SJSA1 (cell line): ENCODE measurements around the gene CTCF. TPM values are rescaled to one million over a fixed set of nuclear protein-coding genes. Genes with fewer than 3 reads are reported as not detected.

Experiments
- DNase-seq, 2 experiments: peaks; one replicate each; pipeline ENCODE4 v3.0.0-alpha.2; 2015 to 2020; ENCODE audit warnings: low spot score in 2 of 2, low read depth in 1 of 2
- H3K27ac ChIP-seq: fragments of 250-450 bp; sonication (Bioruptor Pico); 2 replicates; pipeline ENCODE4 v1.5.1; 2020; ENCODE audit warnings: mild to moderate bottlenecking, moderate library complexity
- H3K27me3 ChIP-seq: fragments of 250-450 bp; sonication (Bioruptor Pico); replicated peaks from 2 replicates; pipeline ENCODE4 v1.5.1; 2020; ENCODE audit warnings: mild to moderate bottlenecking, moderate library complexity
- H3K36me3 ChIP-seq: fragments of 250-450 bp; sonication (Bioruptor Pico); 2 replicates; pipeline ENCODE4 v1.5.1; 2020; ENCODE audit warnings: mild to moderate bottlenecking
- H3K4me1 ChIP-seq: fragments of 250-450 bp; sonication (Bioruptor Pico); replicated peaks from 2 replicates; pipeline ENCODE4 v1.6.1; 2021; ENCODE audit warnings: mild to moderate bottlenecking
- H3K4me3 ChIP-seq: fragments of 250-450 bp; sonication (Bioruptor Pico); 2 replicates; pipeline ENCODE4 v1.5.1; 2020; ENCODE audit warnings: mild to moderate bottlenecking
- H3K9me3 ChIP-seq: fragments of 250-450 bp; sonication (Bioruptor Pico); replicated peaks from 2 replicates; pipeline ENCODE4 v1.5.1; 2020; ENCODE audit warnings: mild to moderate bottlenecking
- total RNA-seq: library from RNA; depleted of rRNA; stranded (reverse); fragments of >200 nt; shearing (Covaris generic); gene quantifications from 2 replicates; pipeline ENCODE4 v1.2.3, GENCODE V29; 2014

CTCF gene
- total RNA-seq, 1 experiment from 2014 or later: 39.1 TPM

GRCh38 chr16:67539691-67540635, 22.4 kb upstream of the CTCF start:
- Histone ChIP-seq H3K4me3 (no peak overlapping the region), H3K27ac (no peak overlapping the region), H3K36me3 (peaks cover 73% of the 10 kb centered on the region), H3K9me3 (0 out of 2 replicates have a peak, but pooled peaks cover 4% of the 10 kb centered on the region), H3K27me3 (no peaks in the 10 kb centered on the region), H3K4me1 (peaks cover 26% of the 10 kb centered on the region)
- no peak for DNase-seq

DNA sequence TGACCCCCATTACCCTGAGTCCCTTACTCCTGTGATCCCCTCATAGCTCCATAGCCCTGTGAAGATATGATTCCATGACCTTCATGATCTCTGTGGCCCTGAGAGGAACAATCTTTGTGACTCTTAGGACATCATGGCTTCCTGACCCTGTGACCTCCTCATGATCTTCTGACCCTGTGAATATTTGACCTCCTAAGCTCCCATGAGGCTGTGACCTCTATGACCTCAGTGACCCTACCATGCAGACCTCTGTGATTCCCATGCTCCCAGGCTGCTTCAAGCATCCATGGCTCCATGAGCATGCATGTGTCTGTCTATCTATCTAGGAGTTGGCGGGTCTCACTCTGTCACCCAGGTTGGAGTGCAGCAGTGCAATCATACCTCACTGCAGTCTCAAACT, 21.6 kb upstream of the CTCF start:
- no peaks in the 10 kb centered on the region for H3K27me3 ChIP-seq
- H3K9me3 ChIP-seq: 0 out of 2 replicates have a peak, but pooled peaks cover 4% of the 10 kb centered on the region
- H3K4me3 ChIP-seq: no peak overlapping the region
- no peak overlapping the region for H3K27ac ChIP-seq
- peaks cover 78% of the 10 kb centered on the region for H3K36me3 ChIP-seq
- DNase-seq: no peak
- H3K4me1 ChIP-seq: peaks cover 26% of the 10 kb centered on the region

DNA sequence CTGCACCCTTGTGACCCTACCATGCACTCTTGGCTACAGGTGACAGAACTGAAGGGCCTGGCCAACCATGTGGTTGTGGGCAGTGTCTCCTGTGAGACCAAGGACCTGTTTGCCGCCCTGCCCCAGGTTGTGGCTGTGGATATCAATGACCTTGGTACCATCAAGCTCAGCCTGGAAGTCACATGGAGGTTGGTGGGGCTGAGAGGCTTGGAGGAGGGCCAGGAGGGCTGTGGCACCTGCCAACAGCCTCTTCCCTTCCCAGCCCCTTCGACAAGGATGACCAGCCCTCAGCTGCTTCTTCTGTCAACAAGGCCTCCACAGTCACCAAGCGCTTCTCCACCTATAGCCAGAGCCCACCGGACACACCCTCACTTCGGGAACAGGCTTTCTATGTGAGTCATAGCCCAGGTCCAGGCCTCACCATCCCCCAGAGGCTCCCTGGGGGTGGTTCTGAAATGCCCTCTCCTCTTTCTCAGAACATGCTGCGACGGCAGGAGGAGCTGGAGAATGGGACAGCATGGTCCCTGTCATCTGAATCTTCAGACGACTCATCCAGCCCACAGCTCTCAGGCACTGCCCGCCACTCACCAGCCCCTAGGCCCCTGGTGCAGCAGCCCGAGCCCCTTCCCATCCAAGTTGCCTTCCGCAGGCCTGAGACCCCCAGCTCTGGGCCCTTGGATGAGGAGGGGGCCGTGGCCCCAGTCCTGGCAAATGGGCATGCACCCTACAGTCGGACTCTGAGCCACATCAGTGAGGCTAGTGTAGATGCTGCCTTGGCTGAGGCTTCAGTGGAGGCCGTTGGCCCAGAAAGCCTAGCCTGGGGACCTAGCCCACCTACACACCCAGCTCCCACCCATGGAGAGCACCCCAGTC, 20.7 kb upstream of the CTCF start:
- no peak overlapping the region for H3K27ac ChIP-seq
- no peak for DNase-seq
- no peak overlapping the region for H3K4me3 ChIP-seq
- H3K4me1 ChIP-seq: peaks cover 26% of the 10 kb centered on the region
- no peaks in the 10 kb centered on the region for H3K27me3 ChIP-seq
- H3K9me3 ChIP-seq: 0 out of 2 replicates have a peak, but pooled peaks cover 4% of the 10 kb centered on the region
- peaks cover 87% of the 10 kb centered on the region for H3K36me3 ChIP-seq

- Histone ChIP-seq H3K4me1 (peaks cover 18% of the 10 kb centered on the region), H3K4me3 (no peak overlapping the region), H3K27me3 (no peaks in the 10 kb centered on the region), H3K9me3 (0 out of 2 replicates have a peak, but pooled peaks cover 4% of the 10 kb centered on the region), H3K36me3 (peaks cover 95% of the 10 kb centered on the region), H3K27ac (no peak overlapping the region)
- DNase-seq: peak in 1 of 2 experiments; percentile 87
Observed at GRCh38 chr16:67542464-67542863, 19.9 kb upstream of the CTCF start.

- Histone ChIP-seq H3K4me1 (peaks cover 14% of the 10 kb centered on the region), H3K27ac (no peak overlapping the region), H3K27me3 (no peaks in the 10 kb centered on the region), H3K36me3 (peaks cover 100% of the 10 kb centered on the region), H3K9me3 (0 out of 2 replicates have a peak, but pooled peaks cover 4% of the 10 kb centered on the region), H3K4me3 (no peak overlapping the region)
- no peak for DNase-seq
Observed at GRCh38 chr16:67543036-67543435, 19.3 kb upstream of the CTCF start.

- no peaks in the 10 kb centered on the region for H3K27me3 ChIP-seq
- no peaks in the 10 kb centered on the region for H3K9me3 ChIP-seq
- no peak overlapping the region for H3K4me3 ChIP-seq
- peaks cover 8% of the 10 kb centered on the region for H3K4me1 ChIP-seq
- no peak for DNase-seq
- peaks cover 98% of the 10 kb centered on the region for H3K36me3 ChIP-seq
- no peak overlapping the region for H3K27ac ChIP-seq
Observed at GRCh38 chr16:67543582-67543981, 18.7 kb upstream of the CTCF start.

DNA sequence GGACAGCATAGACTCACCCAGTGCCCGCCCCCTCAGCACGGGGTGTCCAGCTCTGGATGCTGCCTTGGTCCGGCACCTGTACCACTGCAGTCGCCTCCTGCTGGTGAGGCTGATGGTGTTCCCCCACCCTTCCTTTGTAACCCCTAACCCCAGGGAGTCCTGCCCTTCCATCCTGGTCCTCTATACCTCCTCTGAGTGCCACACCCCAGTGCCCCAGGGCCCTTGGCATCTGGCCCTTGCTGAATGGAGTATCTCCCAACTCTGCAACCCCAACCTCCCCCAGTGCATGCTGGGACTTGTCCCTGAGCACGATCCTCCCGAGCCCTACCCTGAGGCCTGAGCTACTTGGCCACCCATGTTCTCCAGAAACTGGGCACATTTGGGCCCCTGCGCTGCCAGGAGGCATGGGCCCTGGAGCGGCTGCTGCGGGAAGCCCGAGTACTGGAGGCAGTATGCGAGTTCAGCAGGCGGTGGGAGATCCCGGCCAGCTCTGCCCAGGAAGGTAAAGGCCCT, 17.9 kb upstream of the CTCF start:
- DNase-seq: no peak
- H3K27ac ChIP-seq: no peak overlapping the region
- H3K9me3 ChIP-seq: no peaks in the 10 kb centered on the region
- no peak overlapping the region for H3K4me3 ChIP-seq
- peaks cover 5% of the 10 kb centered on the region for H3K4me1 ChIP-seq
- H3K27me3 ChIP-seq: no peaks in the 10 kb centered on the region
- H3K36me3 ChIP-seq: peaks cover 93% of the 10 kb centered on the region

DNA sequence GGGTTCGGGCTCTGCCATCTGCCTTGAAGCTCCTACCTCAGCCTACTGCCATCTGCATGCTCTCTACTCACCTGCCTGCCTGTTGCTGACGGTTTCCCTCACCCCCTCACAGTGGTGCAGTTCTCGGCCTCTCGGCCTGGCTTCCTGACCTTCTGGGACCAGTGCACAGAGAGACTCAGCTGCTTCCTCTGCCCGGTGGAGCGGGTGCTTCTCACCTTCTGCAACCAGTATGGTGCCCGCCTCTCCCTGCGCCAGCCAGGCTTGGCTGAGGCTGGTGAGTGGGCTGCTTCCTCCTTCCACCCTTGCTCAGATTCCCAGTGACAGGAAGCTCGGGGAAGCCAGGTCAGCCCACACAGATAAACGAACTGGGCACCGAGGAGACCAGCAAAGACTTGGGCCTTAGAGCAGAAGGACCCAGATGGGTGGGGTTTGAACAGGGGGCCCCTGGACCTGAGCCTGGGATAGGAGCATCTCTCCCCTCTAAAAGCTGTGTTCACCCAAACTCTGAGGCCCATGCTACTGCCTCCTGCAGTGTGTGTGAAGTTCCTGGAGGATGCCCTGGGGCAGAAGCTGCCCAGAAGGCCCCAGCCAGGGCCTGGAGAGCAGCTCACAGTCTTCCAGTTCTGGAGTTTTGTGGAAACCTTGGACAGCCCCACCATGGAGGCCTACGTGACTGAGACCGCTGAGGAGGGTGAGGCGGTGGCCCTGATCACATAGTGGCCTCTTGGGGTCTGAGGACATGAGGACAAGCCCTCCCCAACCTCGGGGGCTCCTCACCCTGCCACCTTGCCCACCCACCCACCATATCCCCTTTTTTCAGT, 17.3 kb upstream of the CTCF start:
- Histone ChIP-seq H3K4me1 (peaks cover 5% of the 10 kb centered on the region), H3K27me3 (no peaks in the 10 kb centered on the region), H3K9me3 (no peaks in the 10 kb centered on the region), H3K36me3 (peaks cover 87% of the 10 kb centered on the region), H3K27ac (no peak overlapping the region), H3K4me3 (no peak overlapping the region)
- DNase-seq: no peak

GRCh38 chr16:67545665-67546024, 16.7 kb upstream of the CTCF start:
- Histone ChIP-seq H3K9me3 (no peaks in the 10 kb centered on the region), H3K4me1 (peaks cover 5% of the 10 kb centered on the region; the same call in 1 of the 2 replicates), H3K27me3 (no peaks in the 10 kb centered on the region), H3K36me3 (peaks cover 81% of the 10 kb centered on the region), H3K27ac (no peak overlapping the region), H3K4me3 (no peak overlapping the region)
- DNase-seq: no peak

DNA sequence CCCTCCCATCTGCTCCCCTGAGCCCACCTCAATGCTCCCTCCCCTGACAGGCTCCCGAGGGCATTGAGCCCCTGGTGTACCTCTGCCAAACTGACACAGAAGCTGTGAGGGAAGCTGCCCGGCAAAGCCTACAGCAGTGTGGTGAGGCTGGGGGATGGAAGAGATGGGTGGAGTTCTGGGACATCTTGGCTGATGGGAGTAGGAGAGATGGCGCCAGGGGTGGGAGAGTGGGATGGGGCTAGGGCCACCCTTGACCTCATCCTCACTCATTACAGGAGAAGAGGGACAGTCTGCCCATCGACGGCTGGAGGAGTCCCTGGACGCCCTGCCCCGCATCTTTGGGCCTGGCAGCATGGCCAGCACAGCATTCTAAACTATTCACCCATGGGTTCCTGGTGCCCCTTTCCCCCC, 16.2 kb upstream of the CTCF start:
- Histone ChIP-seq H3K4me3 (no peak overlapping the region), H3K27ac (no peak overlapping the region), H3K9me3 (no peaks in the 10 kb centered on the region), H3K27me3 (no peaks in the 10 kb centered on the region), H3K36me3 (peaks cover 76% of the 10 kb centered on the region), H3K4me1 (peaks cover 5% of the 10 kb centered on the region; the same call in 1 of the 2 replicates)
- DNase-seq: no peak

- Histone ChIP-seq H3K4me1 (no peaks in the 10 kb centered on the region), H3K36me3 (peaks cover 68% of the 10 kb centered on the region), H3K27ac (no peak overlapping the region), H3K9me3 (no peaks in the 10 kb centered on the region), H3K27me3 (no peaks in the 10 kb centered on the region), H3K4me3 (no peak overlapping the region)
- DNase-seq: peak; percentile 67 to 77
Observed at GRCh38 chr16:67546761-67547422, 15.4 kb upstream of the CTCF start.

GRCh38 chr16:67547423-67548264, 14.7 kb upstream of the CTCF start:
- H3K36me3 ChIP-seq: peaks cover 61% of the 10 kb centered on the region

More at GRCh38 chr16:67547423-67548264, 14.7 kb upstream of the CTCF start:
- Histone ChIP-seq H3K4me3 (no peak overlapping the region), H3K27me3 (no peaks in the 10 kb centered on the region), H3K27ac (no peak overlapping the region), H3K4me1 (no peaks in the 10 kb centered on the region), H3K9me3 (no peaks in the 10 kb centered on the region)
- no peak for DNase-seq
